ENCODE measurements around the gene COPZ1. TPM values are rescaled to one million over a fixed set of nuclear protein-coding genes. Genes with fewer than 3 reads are reported as not detected.
"Not testable (repeated sequence)": the region's sequence is repeated elsewhere in the genome, so short reads cannot be mapped to it uniquely, and the experiment has no call there.

Gene COPZ1
- total RNA-seq, 3 donors from 2014 or later = 84.0 to 115 (median 104) TPM

- no peaks in the 10 kb centered on the region for H3K9me3 ChIP-seq
- no peak overlapping the region for H3K4me3 ChIP-seq
- peaks cover 7% of the 10 kb centered on the region for H3K36me3 ChIP-seq (ENCODE audit: low read depth)
- intact Hi-C loops (cut with DNase I, micrococcal nuclease) = no loop called here
- DNase-seq (no peak), ATAC-seq (no peak)
- TF ChIP-seq, protein P1, sequence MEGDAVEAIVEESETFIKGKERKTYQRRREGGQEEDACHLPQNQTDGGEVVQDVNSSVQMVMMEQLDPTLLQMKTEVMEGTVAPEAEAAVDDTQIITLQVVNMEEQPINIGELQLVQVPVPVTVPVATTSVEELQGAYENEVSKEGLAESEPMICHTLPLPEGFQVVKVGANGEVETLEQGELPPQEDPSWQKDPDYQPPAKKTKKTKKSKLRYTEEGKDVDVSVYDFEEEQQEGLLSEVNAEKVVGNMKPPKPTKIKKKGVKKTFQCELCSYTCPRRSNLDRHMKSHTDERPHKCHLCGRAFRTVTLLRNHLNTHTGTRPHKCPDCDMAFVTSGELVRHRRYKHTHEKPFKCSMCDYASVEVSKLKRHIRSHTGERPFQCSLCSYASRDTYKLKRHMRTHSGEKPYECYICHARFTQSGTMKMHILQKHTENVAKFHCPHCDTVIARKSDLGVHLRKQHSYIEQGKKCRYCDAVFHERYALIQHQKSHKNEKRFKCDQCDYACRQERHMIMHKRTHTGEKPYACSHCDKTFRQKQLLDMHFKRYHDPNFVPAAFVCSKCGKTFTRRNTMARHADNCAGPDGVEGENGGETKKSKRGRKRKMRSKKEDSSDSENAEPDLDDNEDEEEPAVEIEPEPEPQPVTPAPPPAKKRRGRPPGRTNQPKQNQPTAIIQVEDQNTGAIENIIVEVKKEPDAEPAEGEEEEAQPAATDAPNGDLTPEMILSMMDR (IDR thresholded peaks at IDR 0.05) = no peak
- no peaks in the 10 kb centered on the region for H3K4me1 ChIP-seq (ENCODE audit: low read depth)
Observed at GRCh38 chr12:54349679-54350078, 24.7 kb downstream of the COPZ1 start.

DNA sequence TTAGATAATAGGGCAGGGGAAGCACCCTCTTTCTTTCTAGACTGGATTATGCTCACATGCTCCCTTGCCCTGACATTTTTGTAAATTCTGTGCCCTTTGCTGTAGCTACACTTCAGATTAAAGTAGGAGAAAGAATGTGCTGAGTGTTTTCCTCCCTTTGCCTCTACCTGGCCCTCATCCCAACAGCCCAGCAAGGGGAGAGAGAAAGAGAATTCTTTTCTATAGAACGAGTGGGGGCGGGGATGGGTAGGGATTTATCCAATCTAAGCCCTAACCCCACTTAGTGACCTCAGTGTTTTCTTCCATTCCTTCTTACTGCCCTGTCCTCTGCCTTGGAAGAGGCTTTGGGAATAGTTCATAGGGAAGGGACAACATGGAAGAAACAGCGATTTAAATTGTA is 25.8 kb downstream of the COPZ1 start:
- DNase-seq (no peak), ATAC-seq (no peak)
- Histone ChIP-seq H3K36me3 (ENCODE audit: low read depth) (peaks cover 7% of the 10 kb centered on the region), H3K9me3 (no peaks in the 10 kb centered on the region), H3K4me1 (ENCODE audit: low read depth) (no peaks in the 10 kb centered on the region), H3K4me3 (no peak overlapping the region)
- TF ChIP-seq, protein P1 (IDR thresholded peaks at IDR 0.05) = no peak
- intact Hi-C loops (cut with DNase I, micrococcal nuclease) = no loop called here

DNA sequence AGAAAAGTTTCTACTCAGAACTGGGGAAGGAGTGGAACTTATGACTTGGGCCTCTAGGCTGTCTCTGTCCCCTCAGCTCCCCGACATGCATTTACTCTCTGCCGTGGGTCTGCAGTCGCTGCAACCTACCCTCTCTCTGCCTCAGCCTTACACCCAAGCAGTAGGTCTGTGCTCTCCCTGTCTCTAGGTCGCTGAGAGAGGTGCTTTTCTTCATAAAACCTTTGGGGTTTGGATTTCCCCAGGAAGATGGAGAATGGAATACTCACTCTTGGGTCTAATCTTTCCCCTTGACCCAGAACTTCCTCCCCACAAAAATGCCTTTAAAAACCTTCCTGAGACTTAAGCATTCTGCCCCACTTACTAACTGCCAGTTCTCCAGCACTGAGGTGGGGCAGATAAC is 26.4 kb downstream of the COPZ1 start:
- H3K9me3 ChIP-seq = no peaks in the 10 kb centered on the region
- no peak for DNase-seq
- H3K4me3 ChIP-seq = no peak overlapping the region
- ATAC-seq = no peak
- no peaks in the 10 kb centered on the region for H3K4me1 ChIP-seq (ENCODE audit: low read depth)
- intact Hi-C loops (cut with DNase I, micrococcal nuclease) = no loop called here
- peaks cover 7% of the 10 kb centered on the region for H3K36me3 ChIP-seq (ENCODE audit: low read depth)
- TF ChIP-seq, protein P1 (IDR thresholded peaks at IDR 0.05) = no peak

DNA sequence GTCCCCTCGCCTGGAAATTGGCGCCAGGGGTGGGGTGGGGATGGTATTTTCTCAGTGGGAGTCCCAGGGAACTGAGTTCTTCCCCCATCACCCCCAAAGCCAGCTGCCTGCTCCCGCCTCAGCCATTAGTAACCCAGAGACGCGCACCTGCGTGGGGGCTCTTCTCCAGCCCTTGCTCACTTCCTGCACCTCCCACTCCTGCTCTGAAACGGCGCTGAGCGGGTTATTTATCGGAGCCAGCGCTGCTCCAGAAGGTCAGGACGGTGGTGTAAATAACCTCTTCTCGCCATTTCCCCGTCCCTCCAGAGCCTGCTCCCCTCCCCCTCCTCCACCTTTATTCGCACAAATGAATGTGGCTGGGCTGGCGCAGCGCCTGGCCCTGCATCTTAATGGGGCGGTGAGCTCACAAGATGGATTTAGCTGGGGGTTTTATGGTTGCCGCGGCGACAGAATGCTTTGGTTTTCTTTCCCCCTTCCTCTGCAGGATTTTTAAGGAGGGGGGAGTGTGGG is 27.1 kb downstream of the COPZ1 start:
- intact Hi-C loops (cut with DNase I, micrococcal nuclease) = no loop called here

GRCh38 chr12:54352891-54353874 is 28.3 kb downstream of the COPZ1 start:
- ATAC-seq (peak; percentile 6), DNase-seq (no peak)
- no peak overlapping the region for H3K4me3 ChIP-seq
- H3K36me3 ChIP-seq (ENCODE audit: low read depth) = peaks cover 7% of the 10 kb centered on the region
- intact Hi-C loops (cut with DNase I, micrococcal nuclease) = no loop called here
- TF ChIP-seq, protein P1 (IDR thresholded peaks at IDR 0.05) = no peak
- no peaks in the 10 kb centered on the region for H3K9me3 ChIP-seq
- no peaks in the 10 kb centered on the region for H3K4me1 ChIP-seq (ENCODE audit: low read depth)

More for the DNA sequence above, 27.1 kb downstream of the COPZ1 start:
- DNase-seq (no peak), ATAC-seq (peak; percentile 17)
- Histone ChIP-seq H3K36me3 (ENCODE audit: low read depth) (peaks cover 7% of the 10 kb centered on the region), H3K9me3 (no peaks in the 10 kb centered on the region), H3K4me3 (no peak overlapping the region), H3K4me1 (ENCODE audit: low read depth) (no peaks in the 10 kb centered on the region)
- TF ChIP-seq, protein P1 (IDR thresholded peaks at IDR 0.05) = no peak

DNA sequence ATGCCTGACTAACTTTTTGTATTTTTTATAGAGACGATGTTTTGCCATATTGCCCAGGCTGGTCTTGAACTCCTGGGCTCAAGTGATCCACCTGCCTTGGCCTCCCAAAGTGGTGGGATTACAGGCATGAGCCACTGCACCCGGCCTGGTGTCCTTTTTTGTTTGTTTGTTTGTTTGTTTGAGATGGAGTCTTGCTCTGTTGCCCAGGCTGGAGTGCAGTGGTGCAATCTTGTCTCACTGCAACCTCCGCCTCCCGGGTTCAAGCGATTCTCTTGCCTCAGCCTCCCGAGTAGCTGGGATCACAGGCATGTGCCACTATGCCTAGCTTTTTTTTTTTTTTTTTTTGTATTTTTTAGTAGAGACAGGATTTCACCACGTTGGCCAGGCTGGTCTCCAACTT is 29.3 kb downstream of the COPZ1 start:
- intact Hi-C loops (cut with DNase I, micrococcal nuclease); H3K4me3 ChIP-seq; ATAC-seq; H3K9me3 ChIP-seq; H3K4me1 ChIP-seq (ENCODE audit: low read depth); H3K36me3 ChIP-seq (ENCODE audit: low read depth); DNase-seq: not testable (repeated sequence)

Measured in mucosa of descending colon (tissue), 3 donors.